GM12878 (cell line): Measurements from ENCODE around the gene ZNF526.

Experiments
- CEBPB ChIP-seq, 2 experiments: fragments of 150-350 bp in 1 of 2; IDR thresholded peaks; 2 replicates each; pipeline ENCODE4 v1.6.1; 2012 to 2014; ENCODE audit warnings: low read depth in 2 of 2, low read length in 2 of 2, borderline replicate concordance in 1 of 2, inconsistent platforms in 1 of 2
- EP300 ChIP-seq, 2 experiments: fragments of 150-350 bp in 1 of 2; IDR thresholded peaks; 2 replicates each; pipeline ENCODE4 v1.6.1; 2011 to 2012; ENCODE audit warnings: low read depth in 2 of 2, low read length in 2 of 2, borderline replicate concordance in 1 of 2, improper control_type of control experiment in 1 of 2, inconsistent platforms in 1 of 2; ENCODE audit not compliant: control insufficient read depth in 1 of 2
- EZH2 ChIP-seq: IDR thresholded peaks from 2 replicates; pipeline ENCODE4 v1.6.1; 2012; ENCODE audit warnings: low read depth, mild to moderate bottlenecking, control low read depth, inconsistent platforms, low read length, borderline replicate concordance; ENCODE audit not compliant: control insufficient read depth
- GABPA ChIP-seq: IDR thresholded peaks from 2 replicates; pipeline ENCODE4 v1.6.1; 2014; ENCODE audit warnings: antibody characterized with exemption, low read depth, mild to moderate bottlenecking, inconsistent platforms
- POLR2A ChIP-seq: IDR thresholded peaks from 2 replicates; pipeline ENCODE4 v1.6.1; 2011; ENCODE audit warnings: low read depth, mild to moderate bottlenecking, low read length
- ZBED1 ChIP-seq: IDR thresholded peaks from 2 replicates; pipeline ENCODE4 v1.6.1; 2016; ENCODE audit warnings: borderline replicate concordance
- ZSCAN29 ChIP-seq: fragments of 450-650 bp; IDR thresholded peaks from 2 replicates; pipeline ENCODE4 v1.6.1; 2017; ENCODE audit warnings: mild to moderate bottlenecking, moderate library complexity
- TF ChIP-seq, protein P1 (sequence below): IDR thresholded peaks from 2 replicates; pipeline ENCODE4 v1.6.1; 2012; ENCODE audit warnings: mild to moderate bottlenecking, low read depth, low read length
- TF ChIP-seq, protein P2 (sequence below): IDR thresholded peaks from 2 replicates; pipeline ENCODE4 v1.6.1; 2011; ENCODE audit warnings: low read depth, low read length, improper control_type of control experiment, borderline replicate concordance
- TF ChIP-seq, protein P3 (sequence below), 3 experiments: IDR thresholded peaks in 2 of 3; conservative IDR thresholded peaks in 1 of 3; 2 replicates each; pipeline ENCODE4 v1.5.1; 2011; ENCODE audit warnings: low read depth in 3 of 3, low read length in 3 of 3, mild to moderate bottlenecking in 3 of 3, control low read depth in 2 of 3, moderate library complexity in 2 of 3, inconsistent platforms in 1 of 3, mixed read lengths in 1 of 3; ENCODE audit not compliant: control insufficient read depth in 2 of 3, insufficient read depth in 1 of 3; ENCODE audit errors: extremely low read depth in 1 of 3
- TF ChIP-seq, protein P4 (sequence below): fragments of 450-650 bp; IDR thresholded peaks from 2 replicates; pipeline ENCODE4 v1.6.1; 2017; ENCODE audit warnings: mild to moderate bottlenecking

DNA sequence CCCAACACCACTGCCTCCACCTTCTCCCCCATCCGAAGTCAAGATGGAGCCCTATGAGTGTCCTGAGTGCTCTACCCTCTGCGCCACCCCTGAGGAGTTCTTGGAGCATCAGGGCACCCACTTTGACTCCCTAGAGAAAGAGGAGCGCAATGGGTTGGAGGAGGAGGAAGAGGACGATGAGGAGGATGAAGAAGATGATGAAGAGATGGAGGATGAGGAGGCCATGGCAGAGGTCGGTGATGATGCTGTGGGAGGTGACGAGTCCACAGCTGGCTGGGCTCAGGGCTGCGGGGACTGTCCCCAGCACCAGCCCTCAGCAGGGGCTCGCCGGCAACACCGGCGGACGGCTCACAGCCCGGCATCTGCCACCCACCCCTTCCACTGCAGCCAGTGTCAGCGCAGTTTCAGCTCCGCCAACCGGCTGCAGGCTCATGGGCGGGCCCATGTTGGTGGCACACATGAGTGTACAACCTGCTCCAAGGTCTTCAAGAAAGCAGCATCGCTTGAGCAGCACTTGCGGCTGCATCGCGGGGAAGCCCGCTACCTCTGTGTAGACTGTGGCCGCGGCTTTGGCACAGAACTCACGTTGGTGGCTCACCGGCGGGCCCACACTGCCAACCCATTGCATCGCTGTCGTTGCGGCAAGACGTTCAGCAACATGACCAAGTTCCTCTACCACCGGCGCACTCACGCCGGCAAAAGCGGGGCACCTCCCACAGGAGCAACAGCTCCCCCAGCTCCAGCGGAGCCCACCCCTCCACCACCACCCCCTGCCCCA, 5.0 kb downstream of the ZNF526 start:
- TF ChIP-seq EZH2: no peak
- TF ChIP-seq, protein P1, sequence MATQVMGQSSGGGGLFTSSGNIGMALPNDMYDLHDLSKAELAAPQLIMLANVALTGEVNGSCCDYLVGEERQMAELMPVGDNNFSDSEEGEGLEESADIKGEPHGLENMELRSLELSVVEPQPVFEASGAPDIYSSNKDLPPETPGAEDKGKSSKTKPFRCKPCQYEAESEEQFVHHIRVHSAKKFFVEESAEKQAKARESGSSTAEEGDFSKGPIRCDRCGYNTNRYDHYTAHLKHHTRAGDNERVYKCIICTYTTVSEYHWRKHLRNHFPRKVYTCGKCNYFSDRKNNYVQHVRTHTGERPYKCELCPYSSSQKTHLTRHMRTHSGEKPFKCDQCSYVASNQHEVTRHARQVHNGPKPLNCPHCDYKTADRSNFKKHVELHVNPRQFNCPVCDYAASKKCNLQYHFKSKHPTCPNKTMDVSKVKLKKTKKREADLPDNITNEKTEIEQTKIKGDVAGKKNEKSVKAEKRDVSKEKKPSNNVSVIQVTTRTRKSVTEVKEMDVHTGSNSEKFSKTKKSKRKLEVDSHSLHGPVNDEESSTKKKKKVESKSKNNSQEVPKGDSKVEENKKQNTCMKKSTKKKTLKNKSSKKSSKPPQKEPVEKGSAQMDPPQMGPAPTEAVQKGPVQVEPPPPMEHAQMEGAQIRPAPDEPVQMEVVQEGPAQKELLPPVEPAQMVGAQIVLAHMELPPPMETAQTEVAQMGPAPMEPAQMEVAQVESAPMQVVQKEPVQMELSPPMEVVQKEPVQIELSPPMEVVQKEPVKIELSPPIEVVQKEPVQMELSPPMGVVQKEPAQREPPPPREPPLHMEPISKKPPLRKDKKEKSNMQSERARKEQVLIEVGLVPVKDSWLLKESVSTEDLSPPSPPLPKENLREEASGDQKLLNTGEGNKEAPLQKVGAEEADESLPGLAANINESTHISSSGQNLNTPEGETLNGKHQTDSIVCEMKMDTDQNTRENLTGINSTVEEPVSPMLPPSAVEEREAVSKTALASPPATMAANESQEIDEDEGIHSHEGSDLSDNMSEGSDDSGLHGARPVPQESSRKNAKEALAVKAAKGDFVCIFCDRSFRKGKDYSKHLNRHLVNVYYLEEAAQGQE: no peak
- no peak for TF ChIP-seq EP300 (IDR thresholded peaks at IDR 0.05; ENCODE audit: borderline replicate concordance in 1 of 2, control insufficient read depth in 1 of 2, low read depth in 2 of 2, low read length in 2 of 2)
- TF ChIP-seq ZSCAN29: no peak
- TF ChIP-seq, protein P2, sequence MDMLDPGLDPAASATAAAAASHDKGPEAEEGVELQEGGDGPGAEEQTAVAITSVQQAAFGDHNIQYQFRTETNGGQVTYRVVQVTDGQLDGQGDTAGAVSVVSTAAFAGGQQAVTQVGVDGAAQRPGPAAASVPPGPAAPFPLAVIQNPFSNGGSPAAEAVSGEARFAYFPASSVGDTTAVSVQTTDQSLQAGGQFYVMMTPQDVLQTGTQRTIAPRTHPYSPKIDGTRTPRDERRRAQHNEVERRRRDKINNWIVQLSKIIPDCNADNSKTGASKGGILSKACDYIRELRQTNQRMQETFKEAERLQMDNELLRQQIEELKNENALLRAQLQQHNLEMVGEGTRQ: no peak
- TF ChIP-seq GABPA: no peak
- TF ChIP-seq, protein P3, sequence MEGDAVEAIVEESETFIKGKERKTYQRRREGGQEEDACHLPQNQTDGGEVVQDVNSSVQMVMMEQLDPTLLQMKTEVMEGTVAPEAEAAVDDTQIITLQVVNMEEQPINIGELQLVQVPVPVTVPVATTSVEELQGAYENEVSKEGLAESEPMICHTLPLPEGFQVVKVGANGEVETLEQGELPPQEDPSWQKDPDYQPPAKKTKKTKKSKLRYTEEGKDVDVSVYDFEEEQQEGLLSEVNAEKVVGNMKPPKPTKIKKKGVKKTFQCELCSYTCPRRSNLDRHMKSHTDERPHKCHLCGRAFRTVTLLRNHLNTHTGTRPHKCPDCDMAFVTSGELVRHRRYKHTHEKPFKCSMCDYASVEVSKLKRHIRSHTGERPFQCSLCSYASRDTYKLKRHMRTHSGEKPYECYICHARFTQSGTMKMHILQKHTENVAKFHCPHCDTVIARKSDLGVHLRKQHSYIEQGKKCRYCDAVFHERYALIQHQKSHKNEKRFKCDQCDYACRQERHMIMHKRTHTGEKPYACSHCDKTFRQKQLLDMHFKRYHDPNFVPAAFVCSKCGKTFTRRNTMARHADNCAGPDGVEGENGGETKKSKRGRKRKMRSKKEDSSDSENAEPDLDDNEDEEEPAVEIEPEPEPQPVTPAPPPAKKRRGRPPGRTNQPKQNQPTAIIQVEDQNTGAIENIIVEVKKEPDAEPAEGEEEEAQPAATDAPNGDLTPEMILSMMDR (IDR thresholded peaks at IDR 0.05 in 2 of 3, conservative IDR thresholded peaks at IDR 0.05 in 1 of 3; ENCODE audit: control insufficient read depth in 2 of 3, extremely low read depth in 1 of 3, insufficient read depth in 1 of 3, low read depth in 3 of 3, low read length in 3 of 3): no peak
- TF ChIP-seq, protein P4, sequence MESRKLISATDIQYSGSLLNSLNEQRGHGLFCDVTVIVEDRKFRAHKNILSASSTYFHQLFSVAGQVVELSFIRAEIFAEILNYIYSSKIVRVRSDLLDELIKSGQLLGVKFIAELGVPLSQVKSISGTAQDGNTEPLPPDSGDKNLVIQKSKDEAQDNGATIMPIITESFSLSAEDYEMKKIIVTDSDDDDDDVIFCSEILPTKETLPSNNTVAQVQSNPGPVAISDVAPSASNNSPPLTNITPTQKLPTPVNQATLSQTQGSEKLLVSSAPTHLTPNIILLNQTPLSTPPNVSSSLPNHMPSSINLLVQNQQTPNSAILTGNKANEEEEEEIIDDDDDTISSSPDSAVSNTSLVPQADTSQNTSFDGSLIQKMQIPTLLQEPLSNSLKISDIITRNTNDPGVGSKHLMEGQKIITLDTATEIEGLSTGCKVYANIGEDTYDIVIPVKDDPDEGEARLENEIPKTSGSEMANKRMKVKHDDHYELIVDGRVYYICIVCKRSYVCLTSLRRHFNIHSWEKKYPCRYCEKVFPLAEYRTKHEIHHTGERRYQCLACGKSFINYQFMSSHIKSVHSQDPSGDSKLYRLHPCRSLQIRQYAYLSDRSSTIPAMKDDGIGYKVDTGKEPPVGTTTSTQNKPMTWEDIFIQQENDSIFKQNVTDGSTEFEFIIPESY: no peak
- no peak for TF ChIP-seq ZBED1
- no peak for TF ChIP-seq POLR2A
- no peak for TF ChIP-seq CEBPB (IDR thresholded peaks at IDR 0.05; ENCODE audit: borderline replicate concordance in 1 of 2, low read depth in 2 of 2, low read length in 2 of 2)
